HK-2 (cell line): ENCODE data around the gene OSER1.

Experiments
- DNase-seq: peaks from one replicate; pipeline ENCODE4 v3.0.0-alpha.2; 2018; ENCODE audit not compliant: unreplicated experiment

Gene OSER1

GRCh38 chr20:44224637-44225036, 14.1 kb upstream of the OSER1 start:
- DNase-seq, result no peak

- no peak for DNase-seq
These were observed 13.2 kb upstream of the OSER1 start for GRCh38 chr20:44223721-44224120.

GRCh38 chr20:44222633-44223368, 12.2 kb upstream of the OSER1 start:
- DNase-seq, result no peak

- no peak for DNase-seq
These were observed 11.5 kb upstream of the OSER1 start for GRCh38 chr20:44222027-44222426.

GRCh38 chr20:44221368-44221954, 10.9 kb upstream of the OSER1 start:
- no peak for DNase-seq

GRCh38 chr20:44219791-44220190, 9.2 kb upstream of the OSER1 start:
- no peak for DNase-seq

- DNase-seq, result no peak
These were observed 8.7 kb upstream of the OSER1 start for GRCh38 chr20:44219170-44219730.

GRCh38 chr20:44218446-44218845, 7.9 kb upstream of the OSER1 start:
- DNase-seq, result no peak

GRCh38 chr20:44217342-44218092, 6.9 kb upstream of the OSER1 start:
- peak; percentile 75 for DNase-seq

- DNase-seq, result peak; percentile 57
These were observed 4.6 kb upstream of the OSER1 start for GRCh38 chr20:44215125-44215524.

- no peak for DNase-seq
These were observed 2.2 kb upstream of the OSER1 start for GRCh38 chr20:44212792-44213191.

GRCh38 chr20:44211177-44212039, 837 bp upstream of the OSER1 start:
- DNase-seq, result no peak

GRCh38 chr20:44209686-44210405, 725 bp downstream of the OSER1 start:
- DNase-seq, result no peak

- no peak for DNase-seq
These were observed 1.8 kb downstream of the OSER1 start for GRCh38 chr20:44208770-44209169.

GRCh38 chr20:44208165-44208564, 2.4 kb downstream of the OSER1 start:
- DNase-seq, result no peak

- DNase-seq, result no peak
These were observed 3.3 kb downstream of the OSER1 start for GRCh38 chr20:44207126-44207723.

GRCh38 chr20:44206132-44206531, 4.4 kb downstream of the OSER1 start:
- DNase-seq, result no peak

- DNase-seq, result no peak
These were observed 5.7 kb downstream of the OSER1 start for GRCh38 chr20:44204832-44205215.

GRCh38 chr20:44204156-44204831, 6.3 kb downstream of the OSER1 start:
- DNase-seq, result no peak

GRCh38 chr20:44203161-44203560, 7.4 kb downstream of the OSER1 start:
- no peak for DNase-seq
